ENCODE results near the gene MYL6B.

Gene MYL6B

DNA sequence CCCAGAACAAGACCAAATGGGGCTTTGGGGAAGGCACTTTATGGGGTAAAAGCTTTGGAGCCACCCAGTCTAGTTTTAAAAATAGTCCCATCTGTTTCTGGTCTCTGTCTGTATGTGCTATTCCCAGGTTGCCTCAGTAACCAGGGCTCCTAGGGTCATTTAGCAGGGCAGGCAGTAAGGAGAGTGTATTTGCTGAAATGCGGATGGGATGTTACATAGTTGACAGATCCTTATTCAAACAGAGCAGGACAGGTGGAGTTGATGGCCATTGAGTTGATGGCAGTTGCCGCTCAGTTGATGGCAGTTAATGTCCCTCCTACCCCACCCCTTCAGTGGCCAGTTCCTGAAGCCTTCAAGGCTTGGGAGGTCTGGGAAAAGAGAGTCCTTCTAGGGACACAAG lies 29.8 kb upstream of the MYL6B start:
- DNase-seq (ENCODE audit: low read depth): no peak

DNA sequence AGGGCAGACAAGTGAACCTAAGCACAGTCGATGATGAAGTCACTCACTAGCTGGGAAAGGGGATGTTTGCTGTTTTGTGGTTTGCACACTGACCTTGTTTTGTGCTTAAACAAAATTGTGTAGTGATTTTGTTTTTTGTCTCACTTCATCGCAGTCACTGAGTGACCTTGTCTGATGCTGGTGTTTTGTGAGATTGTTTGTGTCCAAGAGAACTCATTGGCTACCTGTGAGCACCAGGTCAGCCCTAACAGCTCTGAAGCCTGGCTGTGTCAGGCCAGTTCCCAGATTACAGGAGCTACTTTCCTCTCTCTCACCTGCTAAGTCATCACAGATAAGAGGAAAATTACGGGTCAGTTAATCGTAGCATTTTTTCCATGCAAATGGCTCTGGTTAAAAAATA lies 28.3 kb upstream of the MYL6B start:
- no peak for DNase-seq (ENCODE audit: low read depth)

DNA sequence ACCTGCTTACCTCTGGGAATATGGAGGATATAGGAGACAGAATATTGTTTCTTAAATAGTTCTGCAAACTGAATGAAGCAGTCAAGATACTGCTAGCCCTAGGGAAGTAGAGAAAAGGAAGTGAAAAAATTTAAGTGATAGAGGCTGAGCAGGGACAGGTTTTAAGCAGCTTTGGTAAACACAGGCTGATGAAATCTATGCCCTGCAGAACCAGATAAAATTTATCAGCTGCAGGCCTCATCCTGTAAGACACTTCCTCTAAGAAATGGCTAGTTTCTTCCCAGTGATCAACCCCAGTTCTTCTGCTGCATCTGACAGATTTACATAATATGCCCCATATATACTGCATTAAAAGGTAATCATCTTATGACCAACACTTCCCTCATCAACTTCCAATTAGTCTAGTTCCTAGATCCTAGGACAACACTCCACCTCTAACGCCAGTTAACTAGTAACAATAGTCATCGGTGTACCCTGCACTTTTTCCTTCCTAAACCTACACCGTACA lies 25.6 kb upstream of the MYL6B start:
- DNase-seq (ENCODE audit: low read depth): no peak

DNA sequence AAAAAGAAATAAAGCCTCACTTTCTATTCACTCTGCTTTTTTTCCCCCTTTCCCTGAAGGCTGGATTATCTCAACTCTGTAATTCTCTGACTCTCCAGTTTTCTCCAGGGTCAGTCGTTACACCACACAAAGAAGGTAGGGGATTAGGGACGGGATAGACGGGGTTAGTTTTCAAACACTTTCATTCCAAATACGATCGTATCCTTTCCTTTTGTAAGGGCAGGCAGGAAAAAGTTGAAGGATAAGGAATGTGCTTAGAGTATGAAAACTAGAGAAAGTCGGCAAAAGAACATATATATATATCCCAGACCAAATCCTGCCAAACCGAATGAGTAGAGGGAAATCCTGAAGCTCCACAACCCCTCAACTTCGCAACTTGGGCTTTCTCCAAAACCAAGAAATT lies 24.9 kb upstream of the MYL6B start:
- no peak for DNase-seq (ENCODE audit: low read depth)

DNA sequence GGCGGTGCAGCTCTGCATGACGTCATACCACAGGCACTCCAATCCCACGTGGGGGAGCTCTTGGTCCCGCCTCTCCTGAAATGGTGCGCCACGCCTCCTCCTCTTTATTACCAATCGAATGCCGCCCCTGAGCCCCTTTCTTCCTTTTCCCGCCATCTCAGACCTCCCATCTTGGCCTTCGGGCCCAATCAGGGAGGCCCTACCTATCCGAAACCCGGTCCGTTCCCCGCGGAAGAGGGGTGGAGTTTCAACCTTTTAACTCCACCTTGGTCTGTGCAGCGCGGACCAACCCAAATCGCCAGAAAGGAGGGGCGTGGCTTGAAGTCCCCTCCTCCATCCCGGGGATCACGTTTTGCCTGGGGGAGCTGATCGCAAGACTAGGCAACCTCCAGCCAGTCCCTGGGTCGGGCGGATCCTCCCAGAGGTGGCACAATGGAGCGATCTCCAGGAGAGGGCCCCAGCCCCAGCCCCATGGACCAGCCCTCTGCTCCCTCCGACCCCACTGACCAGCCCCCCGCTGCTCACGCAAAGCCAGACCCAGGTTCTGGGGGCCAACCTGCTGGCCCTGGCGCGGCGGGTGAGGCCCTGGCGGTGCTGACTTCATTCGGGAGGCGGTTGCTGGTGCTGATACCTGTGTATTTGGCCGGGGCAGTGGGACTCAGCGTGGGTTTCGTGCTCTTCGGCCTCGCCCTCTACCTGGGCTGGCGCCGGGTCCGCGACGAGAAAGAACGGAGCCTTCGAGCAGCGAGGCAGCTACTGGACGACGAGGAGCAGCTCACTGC lies 24.3 kb upstream of the MYL6B start, which contains the start of gene ESYT1:
TSS of gene ESYT1 (plus strand) at position 380 of the 782 bp plus-strand sequence. CDS start at position 433, 53 bp downstream.
- DNase-seq (ENCODE audit: low read depth): peak; percentile 95

DNA sequence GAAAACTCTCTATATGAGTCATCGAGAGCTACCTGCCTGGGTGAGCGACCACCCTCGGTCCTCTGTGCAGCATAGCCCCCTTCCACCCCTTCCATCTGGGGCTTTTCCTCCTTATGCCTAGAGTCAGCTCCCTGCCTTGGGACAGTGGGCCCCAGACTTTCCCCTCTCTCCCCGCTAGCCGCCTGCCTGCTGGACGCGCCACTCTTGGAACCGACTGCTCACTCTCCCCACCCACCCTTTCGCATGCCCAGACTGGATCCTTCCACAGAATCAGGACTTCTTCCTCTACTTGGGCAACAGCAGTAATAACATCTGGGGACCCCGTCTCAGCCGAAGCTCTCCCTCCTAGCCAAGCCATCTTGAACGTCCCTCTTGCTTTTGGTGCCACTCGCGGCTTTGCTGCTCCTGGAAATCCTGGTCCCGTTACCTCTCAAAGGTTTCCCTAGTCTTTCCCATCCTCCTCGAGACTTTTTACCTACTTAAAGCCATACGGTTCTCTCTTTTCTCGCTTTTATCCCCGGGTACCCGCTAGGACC lies 23.6 kb upstream of the MYL6B start:
- DNase-seq (ENCODE audit: low read depth): no peak

DNA sequence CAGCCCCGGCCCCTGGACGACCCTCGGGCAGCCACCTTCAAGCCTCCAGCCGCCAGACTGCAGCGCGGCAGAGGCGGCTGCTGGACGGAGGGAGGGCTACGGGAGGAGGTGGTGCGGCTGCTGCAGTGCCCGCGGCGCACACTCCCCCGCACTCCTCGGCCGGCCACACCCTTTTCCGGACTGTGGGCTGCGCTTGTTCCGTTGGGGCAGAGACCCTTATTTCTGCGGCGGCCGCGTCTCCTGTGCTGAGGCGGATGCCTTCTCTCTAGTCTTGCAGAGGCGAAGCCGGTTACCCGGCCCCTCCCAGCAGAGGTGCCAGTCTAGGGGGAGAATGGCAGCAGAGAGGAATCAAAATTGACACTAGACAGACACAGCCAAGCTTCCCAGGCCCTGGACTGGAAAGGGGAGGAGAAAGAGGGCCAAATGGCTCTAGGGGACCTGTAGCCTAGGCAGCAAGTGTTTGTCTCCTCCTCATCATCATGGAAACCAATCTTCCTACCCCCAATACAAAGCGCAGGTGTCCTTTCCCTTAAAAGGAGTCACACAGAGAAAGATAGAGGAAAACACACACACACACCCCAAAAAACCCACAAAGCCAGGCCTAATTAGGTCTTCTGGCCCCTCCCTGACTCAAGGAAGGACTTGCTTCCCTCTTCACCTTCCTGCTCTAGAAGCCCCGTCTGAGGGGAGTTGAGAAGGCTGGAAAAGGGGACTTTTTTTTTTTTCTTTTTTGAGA lies 23.0 kb upstream of the MYL6B start:
- DNase-seq (ENCODE audit: low read depth): peak; percentile 75

DNA sequence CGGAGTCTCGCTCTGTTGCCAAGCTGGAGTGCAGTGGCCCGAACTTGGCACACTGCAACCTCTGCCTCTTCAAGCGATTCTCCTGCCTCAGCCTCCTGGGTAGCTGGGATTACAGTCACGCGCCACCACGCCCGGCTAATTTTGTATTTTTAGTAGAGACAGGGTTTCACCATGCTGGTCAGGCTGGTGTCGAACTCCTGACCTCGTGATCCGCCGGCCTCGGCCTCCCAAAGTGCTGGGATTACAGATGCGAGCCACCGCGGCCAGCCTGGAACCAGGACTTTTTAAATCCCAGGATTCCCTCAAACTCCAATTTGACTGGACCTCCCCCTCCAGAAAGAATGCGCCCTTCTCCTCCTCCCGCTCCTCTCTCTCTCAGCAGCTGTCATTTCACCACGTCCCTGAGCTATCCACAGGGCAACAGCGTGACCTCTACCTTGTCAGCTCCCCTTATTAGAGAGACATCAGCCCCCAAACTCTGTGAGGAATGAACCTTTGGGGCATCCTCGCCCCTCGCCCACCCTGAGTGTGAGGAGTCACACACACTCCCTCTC lies 22.4 kb upstream of the MYL6B start:
- DNase-seq (ENCODE audit: low read depth): no peak

DNA sequence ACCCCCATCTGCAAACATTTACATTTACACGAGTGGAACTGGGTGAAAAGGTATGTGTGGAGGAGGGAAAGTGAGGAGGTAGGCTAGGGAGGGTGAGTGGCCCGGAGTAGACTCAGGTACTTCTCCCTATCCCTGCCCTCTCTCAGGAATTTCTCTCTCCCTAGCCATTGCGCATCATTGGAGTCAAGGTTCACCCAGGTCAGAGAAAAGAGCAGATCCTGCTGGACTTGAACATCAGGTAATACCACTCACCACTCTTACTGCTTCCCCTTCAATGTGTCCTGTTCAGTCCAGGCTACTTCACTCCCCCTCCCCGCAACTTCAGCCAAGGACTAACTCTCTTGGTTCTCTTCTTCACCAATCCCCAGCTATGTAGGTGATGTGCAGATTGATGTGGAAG lies 21.5 kb upstream of the MYL6B start:
- DNase-seq (ENCODE audit: low read depth): no peak

DNA sequence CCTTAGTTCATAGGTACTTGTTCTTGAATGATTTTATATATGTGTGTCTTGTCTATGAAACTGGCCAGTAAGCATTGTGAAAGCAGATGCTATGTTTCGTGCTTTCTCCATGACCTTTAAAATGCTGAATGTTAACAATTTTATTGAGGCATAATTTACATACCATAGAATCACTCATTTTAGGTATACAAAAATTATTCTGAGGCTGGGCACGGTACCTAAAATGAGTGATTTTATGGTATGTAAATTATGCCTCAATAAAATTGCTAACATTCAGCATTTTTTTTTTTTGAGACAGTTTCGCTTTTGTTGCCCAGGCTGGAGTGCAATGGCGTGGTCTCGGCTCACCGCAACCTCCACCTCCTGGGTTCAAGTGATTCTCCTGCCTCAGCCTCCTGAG lies 17.5 kb upstream of the MYL6B start:
- DNase-seq (ENCODE audit: low read depth): no peak

DNA sequence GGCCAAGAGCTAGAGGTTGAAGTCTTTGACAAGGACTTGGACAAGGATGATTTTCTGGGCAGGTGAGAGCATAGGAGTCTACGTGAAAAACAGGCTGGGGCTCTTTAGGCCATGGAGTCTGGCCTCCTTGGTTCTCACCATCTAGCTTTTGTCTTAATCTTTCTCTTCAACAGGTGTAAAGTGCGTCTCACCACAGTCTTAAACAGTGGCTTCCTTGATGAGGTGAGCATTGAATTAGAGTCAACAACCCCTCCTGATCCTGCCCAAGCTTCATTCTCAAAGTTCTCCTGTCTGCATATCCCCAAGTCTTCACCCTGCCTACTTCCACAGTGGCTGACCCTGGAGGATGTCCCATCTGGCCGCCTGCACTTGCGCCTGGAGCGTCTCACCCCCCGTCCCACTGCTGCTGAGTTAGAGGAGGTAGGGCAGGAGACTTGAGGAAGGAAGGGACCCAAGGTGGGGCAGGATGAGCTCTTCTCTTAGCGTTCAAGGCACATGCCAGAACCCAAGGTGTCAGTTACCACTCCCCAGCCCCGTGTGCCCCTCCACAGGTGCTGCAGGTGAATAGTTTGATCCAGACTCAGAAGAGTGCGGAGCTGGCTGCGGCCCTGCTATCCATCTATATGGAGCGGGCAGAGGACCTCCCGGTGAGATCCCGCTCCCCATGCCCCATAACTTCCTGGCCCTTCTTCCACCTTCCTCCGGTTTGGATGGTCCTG lies 14.4 kb upstream of the MYL6B start:
- DNase-seq (ENCODE audit: low read depth): no peak

DNA sequence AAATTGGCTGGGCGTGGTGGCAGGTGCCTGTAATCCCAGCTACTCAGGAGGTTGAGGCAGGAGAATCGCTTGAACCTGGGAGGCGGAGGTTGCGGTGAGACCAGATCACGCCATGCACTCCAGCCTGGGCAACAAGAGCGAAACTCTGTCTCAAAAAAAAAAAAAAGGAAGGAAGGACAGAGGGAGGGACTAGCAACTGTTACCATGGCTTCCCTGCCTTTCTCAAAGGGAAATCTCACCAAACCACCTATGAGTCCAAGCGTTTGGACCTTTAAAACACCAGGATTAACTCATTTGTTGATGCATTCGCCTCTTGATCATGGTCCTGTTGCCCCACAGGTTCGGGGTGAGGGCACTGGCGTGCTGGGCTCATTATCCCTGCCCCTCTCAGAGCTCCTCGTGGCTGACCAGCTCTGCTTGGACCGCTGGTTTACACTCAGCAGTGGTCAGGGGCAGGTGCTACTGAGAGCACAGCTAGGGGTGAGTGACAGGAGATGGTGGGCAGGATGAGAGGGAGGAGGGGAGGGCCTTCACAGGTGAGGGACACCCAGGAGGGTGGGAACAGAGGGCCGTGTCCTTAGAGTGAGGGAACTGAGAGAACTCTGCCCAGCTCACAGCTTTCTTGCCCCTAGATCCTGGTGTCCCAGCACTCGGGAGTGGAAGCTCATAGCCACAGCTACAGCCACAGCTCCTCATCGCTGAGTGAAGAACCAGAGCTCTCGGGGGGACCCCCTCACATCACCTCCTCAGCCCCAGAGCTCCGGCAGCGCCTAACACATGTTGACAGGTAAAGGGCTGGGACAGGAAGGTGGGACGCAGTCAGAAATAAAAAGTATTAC lies 10.2 kb upstream of the MYL6B start:
- no peak for DNase-seq (ENCODE audit: low read depth)

DNA sequence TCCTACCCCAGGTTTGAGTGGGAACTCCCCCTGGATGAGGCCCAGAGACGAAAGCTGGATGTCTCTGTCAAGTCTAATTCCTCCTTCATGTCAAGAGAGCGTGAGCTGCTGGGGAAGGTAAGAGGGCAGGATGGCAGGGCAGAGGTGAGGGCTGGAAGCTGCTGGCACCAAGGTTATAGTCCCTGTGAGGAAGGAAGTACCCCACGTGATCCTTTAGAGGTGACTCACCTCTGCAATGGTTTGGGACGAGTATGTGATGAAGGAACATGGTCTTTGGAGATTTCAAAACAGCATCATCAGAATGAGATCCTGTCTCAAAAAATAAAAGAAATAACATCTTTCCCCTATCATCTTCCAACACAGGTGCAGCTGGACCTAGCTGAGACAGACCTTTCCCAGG lies 9.2 kb upstream of the MYL6B start:
- DNase-seq (ENCODE audit: low read depth): no peak

DNA sequence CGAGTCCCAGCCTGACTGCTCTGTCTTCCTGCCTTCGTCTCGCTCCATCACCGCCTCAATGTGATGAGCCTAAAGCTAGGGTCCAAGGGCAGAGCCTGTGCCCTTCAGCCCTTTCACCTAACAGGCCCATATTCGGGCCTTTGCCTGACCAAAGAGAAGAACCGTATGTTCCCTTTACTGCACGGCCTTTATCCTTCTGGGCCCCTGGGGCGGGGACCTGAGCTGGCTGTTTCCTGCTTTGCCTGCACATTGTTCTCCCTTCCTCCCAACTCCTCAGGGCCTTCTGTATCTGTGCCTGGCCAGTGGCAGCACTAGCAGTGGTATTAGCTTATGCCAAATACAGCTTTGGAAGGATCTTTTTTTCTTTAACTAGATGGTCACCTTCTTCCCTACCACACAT lies 8.5 kb upstream of the MYL6B start:
- no peak for DNase-seq (ENCODE audit: low read depth)

DNA sequence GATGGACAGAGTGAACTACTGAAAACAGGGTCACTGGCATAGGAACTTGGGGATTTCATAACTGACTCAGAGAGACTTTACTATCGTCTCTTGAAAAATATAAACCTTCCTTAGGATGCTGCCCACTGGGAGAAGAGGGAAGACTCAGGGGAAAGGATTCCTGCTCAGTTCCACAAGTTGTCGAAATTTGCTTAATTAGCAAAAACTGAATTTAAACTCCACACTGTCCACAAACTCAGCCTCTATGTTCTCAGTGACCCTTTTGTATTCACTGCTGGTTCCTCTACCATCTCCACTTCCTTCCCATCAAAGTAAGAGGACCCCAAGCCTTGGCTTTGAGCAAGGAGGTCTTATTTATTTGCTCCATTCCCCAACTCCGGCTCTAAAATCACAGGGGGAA lies 7.2 kb upstream of the MYL6B start:
- DNase-seq (ENCODE audit: low read depth): no peak

DNA sequence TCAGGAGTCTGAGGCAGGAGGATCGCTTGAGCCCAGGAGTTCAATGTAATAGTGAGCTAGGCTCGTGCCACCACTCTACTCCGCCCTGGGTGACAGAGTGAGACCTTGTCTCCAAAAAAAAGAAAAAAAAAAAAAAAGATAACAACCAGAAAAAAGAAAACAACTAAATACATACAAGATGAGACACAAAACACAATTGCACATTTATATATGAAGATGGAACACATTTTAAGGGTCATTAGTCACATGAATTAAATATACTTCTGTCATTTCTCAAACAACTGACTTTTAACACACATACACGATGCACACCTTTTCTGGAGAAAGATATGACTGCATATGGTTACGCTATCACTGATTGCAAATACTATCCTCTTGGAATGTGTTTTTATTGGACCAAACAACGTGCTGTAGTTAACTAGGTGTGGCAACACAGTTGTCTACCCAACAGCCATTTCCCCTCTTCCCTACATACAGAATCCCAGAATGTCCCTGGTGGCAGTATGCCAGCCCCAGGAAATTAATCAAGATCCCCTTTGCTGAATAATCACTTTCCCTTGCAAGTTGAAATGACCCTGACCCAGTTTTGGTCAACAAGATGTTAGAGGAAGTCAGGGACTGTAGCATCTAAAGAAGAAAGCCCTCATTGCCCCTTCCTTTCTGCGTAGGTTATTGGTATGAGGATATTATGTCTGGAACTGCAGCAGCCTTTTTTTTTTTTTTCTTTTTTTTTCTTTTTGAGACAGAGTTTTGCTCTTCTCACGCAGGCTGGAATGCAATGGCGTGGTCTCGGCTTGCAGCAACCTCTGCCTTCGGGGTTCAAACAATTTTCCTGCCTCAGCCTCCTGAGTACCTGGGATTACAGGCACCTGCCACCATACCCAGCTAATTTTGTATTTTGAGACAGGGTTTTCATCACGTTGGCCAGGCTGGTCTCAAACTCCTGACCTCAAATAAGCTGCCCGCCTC lies 5.6 kb upstream of the MYL6B start:
- DNase-seq (ENCODE audit: low read depth): no peak

DNA sequence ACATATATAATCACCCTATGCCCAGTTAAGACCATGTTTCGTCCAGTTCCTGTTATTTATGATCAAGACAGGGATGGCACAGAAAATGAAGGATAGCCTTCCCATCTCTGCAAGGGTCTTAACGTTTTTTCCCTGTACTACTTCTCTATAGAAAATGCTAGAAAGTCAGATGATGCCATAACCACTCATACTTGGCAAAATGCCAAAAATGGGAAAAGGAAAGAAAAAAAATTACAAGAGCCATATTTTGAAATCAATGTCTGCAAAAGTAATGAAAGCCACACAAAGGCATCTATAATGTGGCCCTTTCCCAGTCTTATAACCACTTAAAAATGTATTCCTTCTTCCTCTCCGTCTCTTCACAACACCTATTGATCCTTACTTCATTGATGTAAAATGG lies 1.8 kb upstream of the MYL6B start:
- no peak for DNase-seq (ENCODE audit: low read depth)

DNA sequence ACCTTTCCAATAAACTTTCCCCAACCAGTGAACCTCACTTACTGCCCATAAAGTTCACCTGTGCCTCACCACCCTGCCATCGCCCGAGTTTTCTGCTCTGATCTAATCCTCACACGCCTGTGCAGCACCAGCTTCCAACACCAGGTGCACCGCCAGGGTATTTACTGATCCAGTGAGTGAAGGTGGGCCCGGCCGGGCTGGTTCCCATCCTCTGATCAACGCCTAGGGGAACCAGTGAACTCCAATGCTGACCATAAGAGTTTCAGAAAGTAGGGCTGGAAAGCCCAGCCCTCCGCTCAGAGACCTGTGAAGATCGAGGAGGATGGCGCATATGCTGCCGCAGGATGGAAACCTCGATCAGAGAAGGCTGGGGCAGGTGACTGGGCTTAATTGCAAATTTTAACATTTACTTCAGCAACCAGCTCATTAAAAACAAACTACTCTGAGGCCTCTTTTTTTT lies 685 bp upstream of the MYL6B start:
- peak; percentile 40 for DNase-seq (ENCODE audit: low read depth)

DNA sequence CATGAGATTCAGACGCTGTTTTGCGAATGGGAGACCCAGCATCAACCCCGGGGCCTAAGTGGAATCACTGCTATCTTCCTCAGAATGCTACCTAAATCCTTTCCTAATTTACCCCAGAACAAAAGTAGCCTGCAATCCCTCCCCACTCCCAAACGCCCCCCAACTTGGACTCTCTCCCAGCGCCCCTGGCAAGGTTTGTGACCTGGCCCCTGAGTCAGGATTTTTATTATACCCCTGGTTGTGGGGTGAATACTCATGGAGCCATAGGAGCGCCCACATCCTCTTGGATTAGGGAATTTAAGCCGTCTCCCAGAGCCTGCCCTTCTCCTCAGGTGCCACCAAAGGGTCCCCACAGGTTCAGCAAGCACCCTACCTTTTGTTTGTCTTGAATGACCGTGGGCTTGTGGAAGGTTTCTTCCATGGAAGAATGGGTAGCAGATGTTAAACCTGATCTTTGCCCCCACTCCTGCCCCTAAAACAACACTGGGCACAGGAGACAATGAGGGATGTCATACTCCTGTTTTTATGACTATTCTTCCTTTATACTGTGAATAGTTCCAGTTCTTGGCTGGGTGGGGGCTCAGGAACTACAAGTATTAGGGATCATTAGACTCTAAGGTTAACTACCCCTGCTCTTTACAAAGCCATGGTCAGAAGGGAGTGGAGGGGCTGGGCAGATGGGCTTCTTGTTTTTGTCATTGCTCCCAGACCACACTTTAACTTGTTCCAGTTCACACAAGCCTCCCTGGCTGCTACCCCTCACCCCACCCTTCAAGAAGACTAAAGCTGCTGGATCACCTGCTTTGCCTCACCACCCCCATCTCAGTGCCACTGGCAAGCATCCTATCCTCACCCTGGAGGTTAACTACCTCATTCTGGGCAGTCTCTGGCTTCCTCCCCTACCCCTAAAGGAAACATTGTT lies 630 bp downstream of the MYL6B start:
- no peak for DNase-seq (ENCODE audit: low read depth)

All from stimulated activated CD8-positive, alpha-beta memory T cell treated with anti-CD3 and anti-CD28 coated beads, Interleukin-12 subunit alpha, Interleukin-12 subunit beta, amount 100 ng/mL, for 1 hour (primary cell).